Medulla oblongata (tissue), 1 donor: Measurements from ENCODE around the gene MLEC.

ENCODE experiments used
- DNase-seq: peaks from one replicate; pipeline ENCODE4 v3.0.0-alpha.2; 2015; ENCODE audit errors: extremely low spot score

Gene MLEC

GRCh38 chr12:120741476-120742421 is 54.8 kb downstream of the MLEC start:
- DNase-seq = no peak

GRCh38 chr12:120744922-120745493 is 58.1 kb downstream of the MLEC start:
- no peak for DNase-seq

GRCh38 chr12:120748242-120748641 is 61.3 kb downstream of the MLEC start:
- no peak for DNase-seq

GRCh38 chr12:120749256-120749655 is 62.3 kb downstream of the MLEC start:
- no peak for DNase-seq

GRCh38 chr12:120750806-120751205 is 63.9 kb downstream of the MLEC start:
- DNase-seq = no peak

GRCh38 chr12:120751389-120751788 is 64.4 kb downstream of the MLEC start:
- no peak for DNase-seq
